Measurements from ENCODE around the gene EFCAB14.
A peak's percentile ranks its signal among the peaks of the same experiment; 100 is the strongest.

The EFCAB14 gene, protein sequence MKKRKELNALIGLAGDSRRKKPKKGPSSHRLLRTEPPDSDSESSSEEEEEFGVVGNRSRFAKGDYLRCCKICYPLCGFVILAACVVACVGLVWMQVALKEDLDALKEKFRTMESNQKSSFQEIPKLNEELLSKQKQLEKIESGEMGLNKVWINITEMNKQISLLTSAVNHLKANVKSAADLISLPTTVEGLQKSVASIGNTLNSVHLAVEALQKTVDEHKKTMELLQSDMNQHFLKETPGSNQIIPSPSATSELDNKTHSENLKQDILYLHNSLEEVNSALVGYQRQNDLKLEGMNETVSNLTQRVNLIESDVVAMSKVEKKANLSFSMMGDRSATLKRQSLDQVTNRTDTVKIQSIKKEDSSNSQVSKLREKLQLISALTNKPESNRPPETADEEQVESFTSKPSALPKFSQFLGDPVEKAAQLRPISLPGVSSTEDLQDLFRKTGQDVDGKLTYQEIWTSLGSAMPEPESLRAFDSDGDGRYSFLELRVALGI

DNA sequence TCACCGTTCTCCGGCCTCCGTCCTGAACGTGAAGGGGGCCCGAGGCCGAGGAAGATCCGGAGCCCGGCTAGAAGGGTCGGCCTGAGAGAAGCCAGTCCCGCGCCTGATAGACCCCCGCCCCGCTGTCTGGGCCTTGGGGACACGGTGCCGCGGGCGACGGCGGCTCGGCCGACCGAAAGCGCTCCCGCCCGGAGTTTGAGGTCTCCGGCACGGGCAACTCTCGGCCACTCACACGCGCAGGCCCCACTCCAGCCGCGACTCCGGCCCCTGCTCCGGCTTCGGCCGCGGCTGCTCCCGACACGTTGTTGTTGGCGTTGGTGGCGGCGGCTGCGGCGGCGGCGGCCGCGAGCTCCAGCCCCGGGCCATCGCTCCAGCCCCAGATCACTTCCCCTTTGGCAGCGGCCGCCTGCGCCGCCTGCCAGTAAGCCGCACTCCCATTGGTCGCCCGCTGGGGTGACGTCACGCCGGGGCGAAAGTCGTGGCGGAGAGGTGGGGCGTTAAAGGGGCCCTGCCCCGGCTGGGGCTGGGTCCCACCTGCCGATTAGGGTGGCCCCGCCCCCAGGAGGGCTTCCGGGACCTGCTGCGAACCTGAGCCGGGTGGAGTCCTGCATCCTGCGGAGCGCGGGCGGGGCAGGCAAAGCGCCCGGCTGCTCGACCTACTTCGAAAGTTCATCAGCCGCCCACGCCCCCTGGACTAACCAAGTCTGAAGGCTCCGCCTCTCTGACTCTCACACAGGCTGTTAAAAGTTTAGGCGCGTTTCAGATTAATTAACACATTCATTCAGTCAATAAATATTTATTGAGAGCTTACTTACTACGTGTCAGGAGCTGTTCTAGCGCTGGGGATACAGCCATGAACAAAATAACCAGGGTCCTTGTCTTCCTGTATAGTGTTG lies at the start of gene EFCAB14:
TSS of gene EFCAB14 (minus strand) at position 388 of the 896 bp plus-strand sequence. CDS start 1,027 bp downstream, outside the sequence.
- DNase-seq (ENCODE audit: low spot score), result peak; percentile 99
- TF ChIP-seq, protein P1, sequence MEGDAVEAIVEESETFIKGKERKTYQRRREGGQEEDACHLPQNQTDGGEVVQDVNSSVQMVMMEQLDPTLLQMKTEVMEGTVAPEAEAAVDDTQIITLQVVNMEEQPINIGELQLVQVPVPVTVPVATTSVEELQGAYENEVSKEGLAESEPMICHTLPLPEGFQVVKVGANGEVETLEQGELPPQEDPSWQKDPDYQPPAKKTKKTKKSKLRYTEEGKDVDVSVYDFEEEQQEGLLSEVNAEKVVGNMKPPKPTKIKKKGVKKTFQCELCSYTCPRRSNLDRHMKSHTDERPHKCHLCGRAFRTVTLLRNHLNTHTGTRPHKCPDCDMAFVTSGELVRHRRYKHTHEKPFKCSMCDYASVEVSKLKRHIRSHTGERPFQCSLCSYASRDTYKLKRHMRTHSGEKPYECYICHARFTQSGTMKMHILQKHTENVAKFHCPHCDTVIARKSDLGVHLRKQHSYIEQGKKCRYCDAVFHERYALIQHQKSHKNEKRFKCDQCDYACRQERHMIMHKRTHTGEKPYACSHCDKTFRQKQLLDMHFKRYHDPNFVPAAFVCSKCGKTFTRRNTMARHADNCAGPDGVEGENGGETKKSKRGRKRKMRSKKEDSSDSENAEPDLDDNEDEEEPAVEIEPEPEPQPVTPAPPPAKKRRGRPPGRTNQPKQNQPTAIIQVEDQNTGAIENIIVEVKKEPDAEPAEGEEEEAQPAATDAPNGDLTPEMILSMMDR (IDR thresholded peaks at IDR 0.05; ENCODE audit: extremely low read depth, missing control alignments), result no peak

DNA sequence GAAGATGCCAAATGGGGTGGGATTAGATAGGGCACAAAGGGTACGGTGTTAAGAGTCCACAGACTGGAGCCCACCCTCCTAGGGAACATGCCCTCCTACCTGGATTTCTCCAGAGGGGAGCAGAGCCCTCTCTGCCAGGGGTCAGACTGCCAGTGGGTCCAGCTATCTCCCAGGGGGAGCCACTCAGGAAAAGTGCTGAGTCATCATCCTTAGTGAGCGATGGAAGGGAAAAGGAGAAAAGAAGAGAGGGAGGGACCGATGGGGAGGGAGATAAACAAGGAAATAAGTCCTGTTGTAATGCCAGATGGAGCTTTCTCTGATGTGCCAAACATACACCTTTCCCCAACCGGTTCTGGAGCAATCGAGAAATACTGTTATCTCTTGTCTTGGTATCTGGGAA lies 49.5 kb upstream of the EFCAB14 start:
- TF ChIP-seq, protein P1 (IDR thresholded peaks at IDR 0.05; ENCODE audit: extremely low read depth, missing control alignments), result no peak
- DNase-seq (ENCODE audit: low spot score), result no peak

DNA sequence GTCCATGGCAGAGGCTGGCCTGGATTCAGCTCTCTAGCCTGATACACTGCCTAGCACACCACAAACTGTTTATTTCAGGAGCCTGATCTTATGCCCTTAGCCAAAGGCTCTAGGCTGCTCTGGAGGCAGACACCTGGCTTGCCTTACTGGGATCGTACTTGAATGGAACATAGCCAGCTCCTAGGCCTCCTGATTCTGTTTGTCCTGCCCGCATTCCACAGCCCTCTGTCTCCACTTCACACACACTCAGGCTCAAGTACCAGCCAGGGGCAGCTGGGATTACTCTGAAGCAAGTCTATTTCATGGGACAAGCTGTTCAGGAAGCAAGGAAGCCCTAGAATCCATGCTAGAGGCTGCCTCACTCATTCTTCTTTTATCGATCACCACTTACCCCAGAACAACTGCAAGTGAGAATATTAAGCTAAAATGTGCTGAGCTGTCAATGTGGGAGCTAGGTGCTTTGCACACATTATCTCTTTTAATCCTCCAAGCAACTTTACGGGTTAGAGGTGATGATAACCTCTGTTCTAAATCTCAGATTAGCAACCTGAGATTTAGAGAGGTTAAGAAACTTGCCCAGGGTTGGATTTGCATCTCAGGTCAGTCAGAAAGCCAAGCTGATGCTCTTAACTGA lies 48.9 kb upstream of the EFCAB14 start:
- TF ChIP-seq, protein P1 (IDR thresholded peaks at IDR 0.05; ENCODE audit: extremely low read depth, missing control alignments), result no peak
- DNase-seq (ENCODE audit: low spot score), result no peak

DNA sequence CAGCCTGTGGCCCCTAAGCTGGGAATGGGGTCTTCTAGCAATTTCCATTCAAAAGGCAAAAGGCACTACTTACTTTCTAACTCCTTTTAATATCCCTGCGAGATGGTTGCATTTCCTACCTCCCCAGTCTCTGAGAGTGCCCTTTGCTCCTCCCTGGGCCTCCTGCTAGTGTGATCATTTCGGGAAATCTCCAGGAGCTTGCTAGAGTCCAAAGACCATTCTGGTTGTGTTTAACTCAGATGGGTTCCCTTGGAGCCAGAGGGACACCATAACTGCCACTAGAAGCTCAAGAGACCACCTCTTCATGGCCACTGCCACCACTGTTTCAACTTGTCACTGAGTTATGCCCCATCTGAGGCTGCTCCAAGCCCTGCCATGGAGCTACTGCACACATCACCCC lies 45.5 kb upstream of the EFCAB14 start:
- no peak for DNase-seq (ENCODE audit: low spot score)
- TF ChIP-seq, protein P1 (IDR thresholded peaks at IDR 0.05; ENCODE audit: extremely low read depth, missing control alignments), result no peak

DNA sequence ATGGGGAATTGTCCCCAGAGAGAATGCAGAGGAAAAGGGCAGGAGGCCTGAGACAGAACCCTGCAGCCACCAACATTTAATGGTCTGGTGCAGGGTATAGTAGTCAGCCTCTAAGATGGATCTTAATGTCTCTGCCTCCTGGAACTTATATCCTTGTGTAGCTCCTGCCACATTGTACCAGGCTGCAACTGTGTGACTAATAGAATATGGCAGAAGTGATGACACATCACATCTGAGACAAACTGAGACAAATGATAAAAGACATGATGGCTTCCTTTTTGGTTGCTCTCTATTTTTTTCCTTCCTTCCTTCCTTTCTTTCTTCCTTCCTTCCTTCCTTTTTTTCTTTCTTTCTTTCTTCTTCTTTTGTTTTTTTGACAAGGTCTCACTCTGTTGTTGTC lies 42.8 kb upstream of the EFCAB14 start:
- TF ChIP-seq, protein P1 (IDR thresholded peaks at IDR 0.05; ENCODE audit: extremely low read depth, missing control alignments), result no peak
- DNase-seq (ENCODE audit: low spot score), result no peak

DNA sequence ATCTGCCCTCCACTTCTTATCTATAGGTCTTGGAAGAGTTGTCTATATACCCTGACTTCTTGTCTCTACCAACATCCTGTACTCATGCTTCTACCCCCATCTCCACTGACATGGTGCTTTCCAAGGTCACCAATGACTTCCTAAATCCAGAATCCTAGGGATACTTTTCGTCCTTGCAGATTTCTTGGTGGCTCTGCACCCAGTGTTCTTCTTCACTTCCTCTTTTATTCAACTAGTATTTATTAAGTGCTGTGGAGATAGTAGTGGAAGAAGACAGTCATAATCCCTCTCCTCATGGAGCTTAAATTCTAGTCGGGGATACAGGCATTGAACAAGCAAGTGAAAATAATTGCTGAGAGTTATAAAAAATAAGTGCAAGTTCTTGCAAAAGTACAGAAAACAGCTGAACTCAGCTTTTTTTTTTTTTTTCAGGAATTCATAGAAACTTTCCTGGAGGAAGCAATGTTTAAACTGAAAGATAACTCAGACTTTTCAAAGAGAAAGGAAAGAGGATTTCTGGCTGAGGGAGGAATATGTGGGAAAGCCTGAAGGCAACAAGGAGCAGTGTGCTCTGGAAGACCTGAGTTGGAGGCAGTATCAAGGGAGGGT lies 41.7 kb upstream of the EFCAB14 start:
- TF ChIP-seq, protein P1 (IDR thresholded peaks at IDR 0.05; ENCODE audit: extremely low read depth, missing control alignments), result no peak
- DNase-seq (ENCODE audit: low spot score), result no peak

All from GM20000 (cell line).